Muscle of back (tissue), 11 donors: ENCODE measurements around the gene TNFSF13. TPM values are rescaled to one million over a fixed set of nuclear protein-coding genes. Genes with fewer than 3 reads are reported as not detected.
"Not testable (repeated sequence)": the region's sequence is repeated elsewhere in the genome, so short reads cannot be mapped to it uniquely, and the experiment has no call there.

ENCODE experiments used
- DNase-seq, 3 donors: peaks; one replicate each; pipeline versions ENCODE4 v3.0.0 to v3.0.0-alpha.2; 2013
- polyA plus RNA-seq, 10 donors: library from polyadenylated mRNA; unstranded; fragments of 120-200 nt; gene quantifications; one replicate each; pipeline ENCODE4 v1.2.1, GENCODE V29; 2013; ENCODE audit not compliant: insufficient read length in 10 of 10

The TNFSF13 gene
- polyA plus RNA-seq, 10 donors = 2.4 to 6.3 (median 4.0) TPM

GRCh38 chr17:7589891-7590691, 31.5 kb downstream of the TNFSF13 start, which contains the start of gene SOX15:
Gene SOX15, minus strand, starts transcription at chr17:7590094. Its CDS starts 418 bp downstream, at chr17:7589676.
- DNase-seq = peak in 1 of 3 donors; percentile 70

- no peak for DNase-seq
Observed at GRCh38 chr17:7590743-7591142, 32.2 kb downstream of the TNFSF13 start.

DNA sequence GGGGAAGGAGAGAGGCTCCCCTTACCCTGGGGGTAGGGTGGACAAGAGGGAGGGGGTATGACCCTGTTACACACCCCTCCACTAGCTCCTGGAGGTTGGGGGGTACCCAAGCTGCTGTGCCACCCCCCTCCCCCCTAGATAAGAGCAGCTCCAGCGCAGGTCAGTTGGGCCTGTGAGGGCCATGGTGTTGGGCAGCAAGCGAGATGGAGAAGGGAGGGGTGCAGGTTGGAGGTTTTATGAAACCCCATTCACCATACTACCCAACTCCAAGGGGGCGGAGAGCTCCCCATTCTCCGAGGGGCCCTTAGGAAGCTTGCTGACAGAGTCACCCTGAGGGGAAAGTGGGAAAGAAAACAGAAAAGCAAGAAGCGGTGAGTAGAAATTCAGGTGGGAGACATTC, 33.0 kb downstream of the TNFSF13 start:
- no peak for DNase-seq

DNA sequence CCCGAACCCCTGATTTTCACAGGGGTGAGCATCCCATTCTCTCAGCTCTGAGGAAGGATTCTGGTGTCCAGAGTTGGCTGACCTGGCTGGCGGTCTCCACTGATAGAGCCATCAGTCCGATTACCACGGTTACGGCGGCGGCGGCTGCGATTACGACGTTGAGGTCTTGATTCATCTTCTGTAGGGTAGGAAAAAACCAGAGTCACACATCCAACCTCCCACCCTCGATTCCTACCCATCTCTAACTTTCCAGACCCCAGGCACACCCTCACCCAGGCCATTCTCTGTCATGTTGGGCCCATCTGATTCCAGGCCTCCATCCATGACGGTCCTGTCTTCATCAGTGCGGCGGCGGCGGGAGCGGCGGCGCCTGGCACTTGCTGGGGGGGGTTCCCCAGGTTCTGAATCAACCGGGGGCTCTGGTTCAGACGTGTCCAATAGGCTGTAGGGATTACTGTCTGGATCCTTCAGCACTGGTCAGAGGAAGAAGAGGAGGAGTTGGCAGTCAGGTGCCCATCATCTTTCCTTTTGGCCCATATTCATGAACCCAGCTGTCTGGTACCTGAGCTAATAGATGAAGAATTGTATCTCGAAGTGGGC, 34.0 kb downstream of the TNFSF13 start:
- DNase-seq = no peak

- no peak for DNase-seq
Observed at GRCh38 chr17:7593296-7593695, 34.7 kb downstream of the TNFSF13 start.

GRCh38 chr17:7597561-7597960, 39.0 kb downstream of the TNFSF13 start:
- not testable (repeated sequence) for DNase-seq

DNA sequence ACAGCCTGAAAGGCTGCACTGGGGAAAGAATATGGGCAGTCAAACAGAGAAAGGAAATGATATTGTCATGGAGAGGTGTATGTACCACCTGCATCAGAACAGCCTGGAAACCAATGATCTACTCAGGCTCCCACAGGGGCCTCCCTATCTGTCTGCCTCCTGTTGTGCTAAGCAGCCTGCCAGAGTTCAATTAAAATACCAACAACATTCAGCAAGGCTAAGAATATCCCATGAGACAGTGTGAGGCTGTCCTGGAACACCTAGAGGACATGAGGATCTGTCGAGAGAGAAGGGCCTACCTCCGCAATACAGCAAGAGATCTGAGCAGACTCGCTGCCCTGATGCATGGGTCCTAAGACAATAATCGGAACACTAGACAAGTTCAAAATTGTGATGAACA, 47.7 kb downstream of the TNFSF13 start:
- DNase-seq = no peak

- DNase-seq = no peak
Observed at GRCh38 chr17:7610641-7611040, 52.1 kb downstream of the TNFSF13 start.

Other genes with a start within 250 kb of the TNFSF13 start
- 10 to 100 TPM; 49.3 to 70.2 (median 58.7) TPM for gene GPS2, start 243.4 kb upstream of the TNFSF13 start, polyA plus RNA-seq
- gene NEURL4, start 229.4 kb upstream of the TNFSF13 start, polyA plus RNA-seq = 10 to 100 TPM; 13.6 to 20.6 (median 18.6) TPM
- gene ACAP1, start 222.2 kb upstream of the TNFSF13 start, polyA plus RNA-seq = 10 to 100 TPM in 2 of 10 donors, 1 to 10 TPM in 8; 5.3 to 19.6 (median 8.5) TPM
- 10 to 100 TPM in 1 of 10 donors, 1 to 10 TPM in 9; 5.8 to 10.3 (median 7.5) TPM for gene KCTD11, start 206.6 kb upstream of the TNFSF13 start, polyA plus RNA-seq
- not detected for gene TMEM95, start 203.6 kb upstream of the TNFSF13 start, polyA plus RNA-seq
- 1 to 10 TPM in 2 of 10 donors, under 1 TPM in 7, not detected in 1; 0.22 to 1.4 (median 0.69) TPM for gene TNK1, start 177.7 kb upstream of the TNFSF13 start, polyA plus RNA-seq
- 10 to 100 TPM; 20.4 to 35.0 (median 27.2) TPM for gene PLSCR3, start 164.2 kb upstream of the TNFSF13 start, polyA plus RNA-seq
- 10 to 100 TPM; 49.0 to 60.9 (median 54.0) TPM for gene TMEM256, start 154.7 kb upstream of the TNFSF13 start, polyA plus RNA-seq
- 10 to 100 TPM; 19.9 to 33.1 (median 25.5) TPM for gene NLGN2, start 150.9 kb upstream of the TNFSF13 start, polyA plus RNA-seq
- gene SPEM1, start 138.4 kb upstream of the TNFSF13 start, polyA plus RNA-seq = not detected
- gene SPEM2, start 133.1 kb upstream of the TNFSF13 start, polyA plus RNA-seq = not detected
- gene SPEM3, start 129.9 kb upstream of the TNFSF13 start, polyA plus RNA-seq = under 1 TPM in 1 of 10 donors, not detected in 9; 0.04 TPM
- 1 to 10 TPM in 4 of 10 donors, under 1 TPM in 6; 0.52 to 1.4 (median 0.92) TPM for gene TMEM102, start 123.3 kb upstream of the TNFSF13 start, polyA plus RNA-seq
- gene FGF11, start 119.2 kb upstream of the TNFSF13 start, polyA plus RNA-seq = 1 to 10 TPM; 1.3 to 5.1 (median 3.1) TPM
- gene CHRNB1, start 113.7 kb upstream of the TNFSF13 start, polyA plus RNA-seq = 10 to 100 TPM; 51.8 to 85.8 (median 71.8) TPM
- gene ZBTB4, start 79.1 kb upstream of the TNFSF13 start, polyA plus RNA-seq = 10 to 100 TPM; 22.1 to 27.1 (median 24.9) TPM
- gene SLC35G6, start 77.3 kb upstream of the TNFSF13 start, polyA plus RNA-seq = under 1 TPM in 8 of 10 donors, not detected in 2; 0.16 to 0.59 (median 0.20) TPM
- gene POLR2A, start 74.4 kb upstream of the TNFSF13 start, polyA plus RNA-seq = 10 to 100 TPM; 50.2 to 72.7 (median 58.4) TPM
- 10 to 100 TPM; 22.2 to 38.2 (median 29.8) TPM for gene TNFSF12, start 9.7 kb upstream of the TNFSF13 start, polyA plus RNA-seq
- gene SENP3, start 3.2 kb downstream of the TNFSF13 start, polyA plus RNA-seq = 10 to 100 TPM; 34.8 to 44.0 (median 39.9) TPM
- 10 to 100 TPM; 23.6 to 41.0 (median 27.5) TPM for gene CD68, start 20.9 kb downstream of the TNFSF13 start, polyA plus RNA-seq
- gene MPDU1, start 25.1 kb downstream of the TNFSF13 start, polyA plus RNA-seq = 10 to 100 TPM; 41.0 to 62.0 (median 48.0) TPM
- gene SOX15, start 31.3 kb downstream of the TNFSF13 start, polyA plus RNA-seq = 1 to 10 TPM; 1.1 to 4.3 (median 2.0) TPM
- 10 to 100 TPM; 32.0 to 41.2 (median 39.2) TPM for gene FXR2, start 56.1 kb downstream of the TNFSF13 start, polyA plus RNA-seq
- 10 to 100 TPM; 62.1 to 80.1 (median 77.9) TPM for gene SAT2, start 69.1 kb downstream of the TNFSF13 start, polyA plus RNA-seq
- 1 to 10 TPM in 4 of 10 donors, under 1 TPM in 6; 0.21 to 1.5 (median 0.91) TPM for gene SHBG, start 71.4 kb downstream of the TNFSF13 start, polyA plus RNA-seq
- 10 to 100 TPM; 12.9 to 38.1 (median 27.0) TPM for gene ATP1B2, start 92.2 kb downstream of the TNFSF13 start, polyA plus RNA-seq
- 10 to 100 TPM; 32.7 to 50.7 (median 37.4) TPM for gene TP53, start 128.7 kb downstream of the TNFSF13 start, polyA plus RNA-seq
- gene WRAP53, start 129.7 kb downstream of the TNFSF13 start, polyA plus RNA-seq = 1 to 10 TPM; 6.2 to 9.5 (median 7.6) TPM
- 10 to 100 TPM in 1 of 10 donors, 1 to 10 TPM in 9; 3.9 to 10.8 (median 5.1) TPM for gene EFNB3, start 146.5 kb downstream of the TNFSF13 start, polyA plus RNA-seq
- gene DNAH2, start 159.0 kb downstream of the TNFSF13 start, polyA plus RNA-seq = 1 to 10 TPM; 2.1 to 7.3 (median 4.6) TPM